ENCODE data around the gene PCNX2. TPM values are rescaled to one million over a fixed set of nuclear protein-coding genes. Genes with fewer than 3 reads are reported as not detected.

The PCNX2 gene
- total and polyA plus RNA-seq, 2 of the 8 experiments (the other 6 are each of a cell fraction or from before 2014, with no cell fraction given) = 46.1 to 57.6 TPM

DNA sequence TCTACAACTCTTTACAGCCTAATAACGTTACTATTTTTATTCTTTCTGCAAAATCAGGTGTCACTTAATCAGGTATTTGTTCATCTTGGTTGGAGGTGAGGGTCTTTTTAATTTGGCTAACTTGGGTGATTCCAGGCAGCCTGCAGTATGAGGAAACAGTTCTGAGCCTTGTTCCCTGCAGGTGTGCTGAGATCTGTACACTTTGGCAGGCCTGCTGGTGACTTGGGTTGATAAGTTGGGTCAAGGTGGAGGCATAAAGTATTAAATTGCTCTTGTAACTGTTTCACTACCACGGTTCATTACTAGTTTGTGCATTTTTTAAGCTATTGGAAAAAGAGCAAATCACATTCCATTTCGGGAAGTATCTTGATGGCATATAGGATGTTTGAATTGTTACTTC lies 42.0 kb upstream of the PCNX2 start:
- WGBS, 2 experiments (ENCODE audit: extremely low coverage in 1 of 2, insufficient coverage in 1 of 2, insufficient read length in 1 of 2, insufficient replicate concordance in 2 of 2, low coverage in 1 of 2, low lambda C conversion rate in 2 of 2, missing lambda C conversion rate in 1 of 2) = 88% methylated on average over 3 of the region's 3 CpGs; no CpG with 5 or more reads in 1 of the 2 experiments
- Histone ChIP-seq H3K4ac (replicated peaks; ENCODE audit: insufficient read length, low read depth, low read length) (no peak overlapping the region), H3K9me3 (ENCODE audit: insufficient read depth in 2 of 2, low read depth in 1 of 2, low read length in 1 of 2) (no peaks in the 10 kb centered on the region), H2BK5ac (ENCODE audit: low read depth, low read length) (no peak overlapping the region), H3K79me1 (ENCODE audit: low read depth, low read length) (peaks cover 3% of the 10 kb centered on the region), H4K8ac (ENCODE audit: extremely low read depth, insufficient read depth, low read length) (no peak overlapping the region), H4K20me1 (replicated peaks in 1 of 2; ENCODE audit: control insufficient read depth in 1 of 2, insufficient read depth in 2 of 2, low read length in 2 of 2) (no peaks in the 10 kb centered on the region), H3K9ac (replicated peaks in 1 of 4; ENCODE audit: extremely low read depth in 1 of 4, low read depth in 3 of 4, low read length in 3 of 4) (no peak overlapping the region), H3K23ac (ENCODE audit: insufficient read length) (no peak overlapping the region), H3K18ac (ENCODE audit: extremely low read depth, low read length) (no peak overlapping the region), H2BK15ac (ENCODE audit: low read length) (no peak overlapping the region), H4K91ac (replicated peaks; ENCODE audit: insufficient read length, low read length) (no peak overlapping the region), H3K79me2 (ENCODE audit: control insufficient read depth in 1 of 2, insufficient read depth in 2 of 2, low read length in 2 of 2) (peaks cover 0 to 82% of the 10 kb centered on the region in 2 experiments; a peak in 2 of 4 replicates), H3K36me3 (ENCODE audit: control insufficient read depth in 2 of 4, insufficient read depth in 4 of 4, low read length in 3 of 4) (no peaks in the 10 kb centered on the region), H2BK120ac (replicated peaks; ENCODE audit: low read depth, low read length) (no peak overlapping the region), H3K4me3 (ENCODE audit: extremely low read depth in 1 of 4, insufficient read depth in 2 of 4, low read depth in 3 of 4, low read length in 4 of 4) (no peak overlapping the region), H3K27ac (ENCODE audit: low read depth, low read length) (no peak overlapping the region), H2BK20ac (ENCODE audit: low read length) (no peak overlapping the region), H2BK12ac (ENCODE audit: low read depth, low read length) (no peak overlapping the region), H4K5ac (ENCODE audit: insufficient read length, low read depth, low read length) (no peak overlapping the region), H3K14ac (ENCODE audit: insufficient read length) (no peak overlapping the region), H2AFZ (ENCODE audit: low read length) (no peak overlapping the region), H3K23me2 (ENCODE audit: low read depth, low read length) (no peaks in the 10 kb centered on the region; the same call in 1 of the 2 replicates), H3K4me1 (replicated peaks in 1 of 4; ENCODE audit: control insufficient read depth in 3 of 4, insufficient read depth in 4 of 4, low read length in 3 of 4) (peaks cover 0 to 6% (median 2%) of the 10 kb centered on the region in 4 experiments; a peak in 3 of 7 replicates), H3K56ac (replicated peaks; ENCODE audit: insufficient read length, low read depth, low read length) (no peak overlapping the region), H2AK5ac (ENCODE audit: low read depth, low read length) (no peak overlapping the region), H3K27me3 (replicated peaks in 1 of 4; ENCODE audit: control insufficient read depth in 3 of 4, extremely low read depth in 1 of 4, insufficient read depth in 3 of 4, low read length in 3 of 4) (no peaks in the 10 kb centered on the region), H3K4me2 (ENCODE audit: insufficient read depth in 1 of 2, low read depth in 2 of 2, low read length in 2 of 2) (no peak overlapping the region)
- CTCF ChIA-PET (ENCODE audit: partially characterized antibody) = interaction anchor here (1.0 to 2.3 kb wide), 2 partner anchors 9 to 22 kb away, joined by 4 to 6 read pairs; no protein-coding TSS in a partner anchor
- no peak for FAIRE-seq
- TF ChIP-seq CBX8 (IDR thresholded peaks at IDR 0.05; ENCODE audit: borderline replicate concordance, low read depth, low read length) = no peak
- no peak for DNase-seq (ENCODE audit: low read depth in 1 of 2, low spot score in 2 of 2)
- POLR2A ChIA-PET (ENCODE audit: partially characterized antibody) = no interaction called here
